Measurements from ENCODE around the gene ZNG1B.
"Not testable (repeated sequence)": the region's sequence is repeated elsewhere in the genome, so short reads cannot be mapped to it uniquely, and the experiment has no call there.

- TF ChIP-seq CTCF, EP300, POLR2A (IDR thresholded peaks at IDR 0.05): not testable (repeated sequence)
Measured at GRCh38 chr2:113521492-113521891, 84.0 kb downstream of the ZNG1B start.
